ENCODE measurements around the gene TET3.

DNA sequence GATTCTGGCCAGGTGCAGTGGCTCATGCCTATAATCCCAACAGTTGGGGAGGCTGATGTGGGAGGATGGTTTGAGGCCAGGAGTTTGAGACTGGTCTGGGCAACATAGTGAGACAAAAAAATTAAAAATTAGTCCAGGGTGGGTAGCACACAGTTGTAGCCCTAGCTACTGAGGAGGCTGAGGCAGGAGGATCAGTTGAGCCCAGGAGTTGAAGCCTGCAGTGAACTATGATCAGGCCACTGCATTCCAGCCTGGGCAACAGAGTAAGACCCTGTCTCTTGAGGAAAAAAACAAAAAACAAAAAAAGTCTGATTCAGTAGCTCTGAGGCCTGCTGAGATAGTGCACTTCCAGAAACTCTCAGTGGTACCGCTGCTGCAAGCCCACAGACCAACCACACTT lies 7.9 kb upstream of the TET3 start:
- TF ChIP-seq, protein P1, sequence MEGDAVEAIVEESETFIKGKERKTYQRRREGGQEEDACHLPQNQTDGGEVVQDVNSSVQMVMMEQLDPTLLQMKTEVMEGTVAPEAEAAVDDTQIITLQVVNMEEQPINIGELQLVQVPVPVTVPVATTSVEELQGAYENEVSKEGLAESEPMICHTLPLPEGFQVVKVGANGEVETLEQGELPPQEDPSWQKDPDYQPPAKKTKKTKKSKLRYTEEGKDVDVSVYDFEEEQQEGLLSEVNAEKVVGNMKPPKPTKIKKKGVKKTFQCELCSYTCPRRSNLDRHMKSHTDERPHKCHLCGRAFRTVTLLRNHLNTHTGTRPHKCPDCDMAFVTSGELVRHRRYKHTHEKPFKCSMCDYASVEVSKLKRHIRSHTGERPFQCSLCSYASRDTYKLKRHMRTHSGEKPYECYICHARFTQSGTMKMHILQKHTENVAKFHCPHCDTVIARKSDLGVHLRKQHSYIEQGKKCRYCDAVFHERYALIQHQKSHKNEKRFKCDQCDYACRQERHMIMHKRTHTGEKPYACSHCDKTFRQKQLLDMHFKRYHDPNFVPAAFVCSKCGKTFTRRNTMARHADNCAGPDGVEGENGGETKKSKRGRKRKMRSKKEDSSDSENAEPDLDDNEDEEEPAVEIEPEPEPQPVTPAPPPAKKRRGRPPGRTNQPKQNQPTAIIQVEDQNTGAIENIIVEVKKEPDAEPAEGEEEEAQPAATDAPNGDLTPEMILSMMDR (IDR thresholded peaks at IDR 0.05), result no peak
- no peak for TF ChIP-seq POLR2A (IDR thresholded peaks at IDR 0.05)
